Activated CD8-positive, alpha-beta T cell treated with anti-CD3 and anti-CD28 coated beads for 36 hours (primary cell): ENCODE results near the gene UBE2M. TPM values are rescaled to one million over a fixed set of nuclear protein-coding genes. Genes with fewer than 3 reads are reported as not detected.
"Not testable (repeated sequence)": the region's sequence is repeated elsewhere in the genome, so short reads cannot be mapped to it uniquely, and the experiment has no call there.

ENCODE experiments used
- ATAC-seq: fragments of 200-7000 bp; cut with Tn5 transposase; one replicate; pipeline ENCODE4 v1.10.0; 2021; ENCODE audit warnings: mild to moderate bottlenecking, moderate library complexity
- CTCF ChIA-PET: fragments of 350-600 bp; sonication (Branson Sonifier 250); formaldehyde crosslinking; loops from one replicate; lab custom pipeline; 2021; ENCODE audit warnings: antibody characterized with exemption; lab: Charles Lee
- POLR2A ChIA-PET: fragments of 350-600 bp; sonication (Branson Sonifier 250); formaldehyde crosslinking; loops from one replicate; lab custom pipeline; 2021; ENCODE audit warnings: antibody characterized with exemption; lab: Charles Lee
- DNase-seq: peaks from one replicate; pipeline ENCODE4 v3.0.0-alpha.2; 2020
- H3K27ac Mint-ChIP-seq: one replicate; pipeline ENCODE4 v1.8.0; 2021; ENCODE audit warnings: mild to moderate bottlenecking, mixed read lengths
- H3K27me3 Mint-ChIP-seq: one replicate; pipeline ENCODE4 v1.8.0; 2021; ENCODE audit warnings: mixed read lengths
- H3K36me3 Mint-ChIP-seq: one replicate; pipeline ENCODE4 v1.8.0; 2021; ENCODE audit warnings: low read depth, mixed read lengths
- H3K4me1 Mint-ChIP-seq: one replicate; pipeline ENCODE4 v1.8.0; 2021; ENCODE audit warnings: low read depth, mixed read lengths
- H3K4me3 Mint-ChIP-seq: one replicate; pipeline ENCODE4 v1.8.0; 2021; ENCODE audit warnings: mild to moderate bottlenecking, moderate library complexity, mixed read lengths
- H3K9me3 Mint-ChIP-seq: one replicate; pipeline ENCODE4 v1.8.0; 2021; ENCODE audit warnings: mixed read lengths
- CTCF ChIP-seq: fragments of 200-600 bp; IDR thresholded peaks from one replicate; pipeline ENCODE4 v1.8.0; 2022; ENCODE audit warnings: antibody characterized with exemption, mild to moderate bottlenecking
- intact Hi-C: fragments of 100-400 bp; cut with micrococcal nuclease; formaldehyde crosslinking; loops from one replicate; pipeline ENCODE4 v1.10.0; 2022
- total RNA-seq, 2 experiments: library from RNA; stranded (reverse); gene quantifications; one replicate each; pipeline ENCODE4 v1.2.3, GENCODE V29; 2021

Gene UBE2M
- total RNA-seq, 2 experiments from 2014 or later, result 107 to 114 TPM

GRCh38 chr19:58543826-58544590 is 14.4 kb downstream of the UBE2M start, which contains the start of gene TRIM28:
TRIM28 (plus strand) TSS chr19:58544064; CDS start chr19:58544758, 694 bp downstream.
- peak within 1 kb of the TSS; percentile 96 for H3K4me3 Mint-ChIP-seq
- H3K4me1 Mint-ChIP-seq, result peaks cover 32% of the 10 kb centered on the region
- intact Hi-C loops, result no loop called here
- H3K9me3 Mint-ChIP-seq, result no peaks in the 10 kb centered on the region
- H3K36me3 Mint-ChIP-seq, result peaks cover 38% of the 10 kb centered on the region
- peaks cover 14% of the 10 kb centered on the region for H3K27me3 Mint-ChIP-seq
- H3K27ac Mint-ChIP-seq, result peak within 1 kb of the TSS; percentile 97
- ChIA-PET POLR2A (interaction anchor here (0.8 to 13.1 kb wide), 14 partner anchors 8 to 157 kb away, joined by 3 to 164 read pairs (median 5); partner anchors contain the start of genes CHMP2A, RPS5, UBE2M and ZBTB45), CTCF (interaction anchor here (1.0 to 2.7 kb wide), 6 partner anchors 11 to 37 kb away, joined by 3 to 16 read pairs (median 4); partner anchors contain the start of genes CHMP2A and ZBTB45)
- ATAC-seq, result peak; percentile 97
- TF ChIP-seq CTCF, result no peak
- peak; percentile 100 for DNase-seq

GRCh38 chr19:58542641-58543372 is 15.6 kb downstream of the UBE2M start:
- H3K4me3 Mint-ChIP-seq, H3K9me3 Mint-ChIP-seq, intact Hi-C loops, DNase-seq, H3K27ac Mint-ChIP-seq, ATAC-seq: not testable (repeated sequence)
- H3K27me3 Mint-ChIP-seq, result peaks cover 16% of the 10 kb centered on the region
- H3K36me3 Mint-ChIP-seq, result peaks cover 31% of the 10 kb centered on the region
- ChIA-PET POLR2A (interaction anchor here (0.8 to 13.1 kb wide), 11 partner anchors 9 to 82 kb away, joined by 3 to 164 read pairs (median 6); partner anchors contain the start of genes CHMP2A, UBE2M, ZBTB45 and ZNF446), CTCF (interaction anchor here (1.0 to 2.7 kb wide), 4 partner anchors 12 to 38 kb away, joined by 4 to 16 read pairs (median 6); partner anchors contain the start of genes CHMP2A and ZBTB45)
- H3K4me1 Mint-ChIP-seq, result peaks cover 37% of the 10 kb centered on the region

- DNase-seq, H3K36me3 Mint-ChIP-seq, intact Hi-C loops, H3K27ac Mint-ChIP-seq, ATAC-seq, H3K9me3 Mint-ChIP-seq, H3K4me3 Mint-ChIP-seq: not testable (repeated sequence)
- H3K27me3 Mint-ChIP-seq, result peaks cover 16% of the 10 kb centered on the region
- H3K4me1 Mint-ChIP-seq, result peaks cover 13% of the 10 kb centered on the region
- ChIA-PET CTCF (interaction anchor here (1.5 kb wide), 1 partner anchor 19 kb away, joined by 4 read pairs; the partner anchor contains the start of gene ZBTB45), POLR2A (interaction anchor here (2.3 kb wide), 1 partner anchor 18 kb away, joined by 13 read pairs; the partner anchor contains the start of gene ZBTB45)
Observed at GRCh38 chr19:58539169-58539559, 19.2 kb downstream of the UBE2M start.

- DNase-seq (peak; percentile 75), ATAC-seq (peak; percentile 93)
- ChIA-PET CTCF (interaction anchor here (1.5 kb wide), 1 partner anchor 19 kb away, joined by 4 read pairs; the partner anchor contains the start of gene ZBTB45), POLR2A (interaction anchor here (2.3 kb wide), 1 partner anchor 18 kb away, joined by 13 read pairs; the partner anchor contains the start of gene ZBTB45)
- peak overlapping the region; percentile 78 for H3K27ac Mint-ChIP-seq
- no peak for TF ChIP-seq CTCF
- no peaks in the 10 kb centered on the region for H3K9me3 Mint-ChIP-seq
- intact Hi-C loops, result no loop called here
- H3K4me3 Mint-ChIP-seq, result peak overlapping the region; percentile 76
- H3K36me3 Mint-ChIP-seq, result no peaks in the 10 kb centered on the region
- H3K27me3 Mint-ChIP-seq, result peaks cover 16% of the 10 kb centered on the region
- peaks cover 9% of the 10 kb centered on the region for H3K4me1 Mint-ChIP-seq
Observed at GRCh38 chr19:58538257-58539168, 19.9 kb downstream of the UBE2M start.
